ENCODE data around the gene CDX2. TPM values are rescaled to one million over a fixed set of nuclear protein-coding genes. Genes with fewer than 3 reads are reported as not detected.

CDX2 gene
- total RNA-seq, 1 experiment from 2014 or later, result 5.1 TPM

- Histone ChIP-seq H3K36me3 (ENCODE audit: control insufficient read depth, insufficient read depth, low read length) (no peaks in the 10 kb centered on the region), H3K27ac (ENCODE audit: low read length) (no peak overlapping the region), H3K4me3 (ENCODE audit: low read depth in 2 of 2, low read length in 2 of 2) (no peak overlapping the region), H3K27me3 (ENCODE audit: control insufficient read depth, insufficient read depth, low read length) (no peaks in the 10 kb centered on the region), H3K9me3 (ENCODE audit: control insufficient read depth, insufficient read depth, low read depth, low read length) (no peaks in the 10 kb centered on the region), H3K4me1 (ENCODE audit: control insufficient read depth, insufficient read depth, low read length) (no peaks in the 10 kb centered on the region; the same call in 1 of the 2 replicates)
- CTCF ChIA-PET, result interaction anchor here (0.7 kb wide), 2 partner anchors 51 to 428 kb away, joined by 3 to 4 read pairs; no protein-coding TSS in a partner anchor
- no peak for TF ChIP-seq SIN3A (IDR thresholded peaks at IDR 0.05; ENCODE audit: borderline replicate concordance, insufficient read depth, low read depth, low read length)
- no peak for TF ChIP-seq REST (IDR thresholded peaks at IDR 0.05; ENCODE audit: insufficient read depth in 1 of 2, low read depth in 2 of 2, low read length in 1 of 2)
- POLR2A ChIA-PET, result no interaction called here
- ATAC-seq (no peak), DNase-seq (ENCODE audit: low read depth, low spot score) (no peak)
- in situ Hi-C loops (cut with HindIII; ENCODE audit: low pct_unique_long_range_greater_than_20kb, low sequenced_read_pairs), result no loop called here
- intact Hi-C loops (cut with micrococcal nuclease; ENCODE audit: unreplicated experiment), result no loop called here
- BruUV-seq (replicated peaks), result no TSS peak
These were observed 56.0 kb downstream of the CDX2 start for GRCh38 chr13:27913160-27913559.

GRCh38 chr13:27911521-27911920, 57.6 kb downstream of the CDX2 start:
- no peak for DNase-seq (ENCODE audit: low read depth, low spot score)
- ChIA-PET CTCF (interaction anchor here (0.7 kb wide), 1 partner anchor 50 kb away, joined by 7 read pairs; no protein-coding TSS in a partner anchor), POLR2A (interaction anchor here (0.5 to 0.7 kb wide), 2 partner anchors 9 to 241 kb away, joined by 3 to 5 read pairs; no protein-coding TSS in a partner anchor)
- intact Hi-C loops (cut with micrococcal nuclease; ENCODE audit: unreplicated experiment) (no loop called here), in situ Hi-C loops (cut with HindIII; ENCODE audit: low pct_unique_long_range_greater_than_20kb, low sequenced_read_pairs) (no loop called here)
- Histone ChIP-seq H3K4me3 (ENCODE audit: low read depth in 2 of 2, low read length in 2 of 2) (no peak overlapping the region), H3K27ac (ENCODE audit: low read length) (no peak overlapping the region), H3K9me3 (ENCODE audit: control insufficient read depth, insufficient read depth, low read depth, low read length) (no peaks in the 10 kb centered on the region), H3K27me3 (ENCODE audit: control insufficient read depth, insufficient read depth, low read length) (no peaks in the 10 kb centered on the region), H3K4me1 (ENCODE audit: control insufficient read depth, insufficient read depth, low read length) (no peaks in the 10 kb centered on the region; the same call in 1 of the 2 replicates), H3K36me3 (ENCODE audit: control insufficient read depth, insufficient read depth, low read length) (no peaks in the 10 kb centered on the region)
- ATAC-seq, result no peak
- no peak for TF ChIP-seq TCF7L2 (IDR thresholded peaks at IDR 0.05; ENCODE audit: low read depth, low read length)
- no peak for TF ChIP-seq SIN3A (IDR thresholded peaks at IDR 0.05; ENCODE audit: borderline replicate concordance, insufficient read depth, low read depth, low read length)
- no peak for TF ChIP-seq REST (IDR thresholded peaks at IDR 0.05; ENCODE audit: insufficient read depth in 1 of 2, low read depth in 2 of 2, low read length in 1 of 2)
- no peak for TF ChIP-seq CTCF (IDR thresholded peaks at IDR 0.05)
- TF ChIP-seq POLR2AphosphoS5 (IDR thresholded peaks at IDR 0.05; ENCODE audit: low read depth, low read length), result no peak
- BruUV-seq (replicated peaks), result no TSS peak

Other genes starting within 250 kb of the CDX2 start
- gene GSX1, start 176.8 kb downstream of the CDX2 start, total RNA-seq (2021; ENCODE audit: unreplicated experiment), result not detected
- 3.4 TPM for gene PDX1, start 49.3 kb downstream of the CDX2 start, total RNA-seq (2021; ENCODE audit: unreplicated experiment)
- gene URAD, start 19.4 kb upstream of the CDX2 start, total RNA-seq (2021; ENCODE audit: unreplicated experiment), result not detected
- 0.08 TPM for gene FLT3, start 131.3 kb upstream of the CDX2 start, total RNA-seq (2021; ENCODE audit: unreplicated experiment)
- gene PAN3, start 169.2 kb upstream of the CDX2 start, total RNA-seq (2021; ENCODE audit: unreplicated experiment), result 18.5 TPM